Measurements from ENCODE around the gene ARFGEF2. TPM values are rescaled to one million over a fixed set of nuclear protein-coding genes. Genes with fewer than 3 reads are reported as not detected.

The ARFGEF2 gene
- total and polyA plus RNA-seq, 2 donors (not counting 3 experiments of a cell fraction or from before 2014, with no cell fraction given): 12.7 to 32.6 TPM

GRCh38 chr20:48986899-48987298, 65.4 kb downstream of the ARFGEF2 start:
- no peaks in the 10 kb centered on the region for H3K9me1 ChIP-seq (replicated peaks; ENCODE audit: control insufficient read depth, extremely low read depth, insufficient read depth, low read length)
- no peak overlapping the region for H2AFZ ChIP-seq (ENCODE audit: low read depth, low read length)
- dilution Hi-C loops (cut with MboI; ENCODE audit: extremely low pct_ligation_motif_present, low sequenced_read_pairs): no loop called here
- no peaks in the 10 kb centered on the region for H3K79me2 ChIP-seq (ENCODE audit: control insufficient read depth, insufficient read depth, low read length)
- peak; percentile 39 for DNase-seq (ENCODE audit: low read depth, low spot score)
- no peak for FAIRE-seq
- peaks cover 22% of the 10 kb centered on the region for H3K4me1 ChIP-seq (ENCODE audit: control insufficient read depth, extremely low read depth, insufficient read depth, low read length)
- no peak overlapping the region for H3K9ac ChIP-seq (replicated peaks; ENCODE audit: extremely low read depth, insufficient read depth, low read length)
- no peak overlapping the region for H3K27ac ChIP-seq (ENCODE audit: insufficient read depth, low read depth, low read length)
- BruUV-seq (replicated peaks): no TSS peak
- H3K9me3 ChIP-seq (replicated peaks; ENCODE audit: control insufficient read depth, insufficient read depth, low read length): no peaks in the 10 kb centered on the region
- CTCF ChIA-PET: interaction anchor here (1.1 to 4.0 kb wide), 5 partner anchors 14 to 329 kb away, joined by 3 to 25 read pairs (median 3); no protein-coding TSS in a partner anchor
- intact Hi-C loops (cut with micrococcal nuclease): no loop called here
- H3K27me3 ChIP-seq (ENCODE audit: control insufficient read depth in 2 of 2, insufficient read depth in 2 of 2, low read length in 2 of 2): no peaks in the 10 kb centered on the region
- TF ChIP-seq MAX (IDR thresholded peaks at IDR 0.05; ENCODE audit: insufficient read depth, insufficient read length) (no peak), GATA2 (IDR thresholded peaks at IDR 0.05; ENCODE audit: insufficient read depth, insufficient read length, low read depth, low read length) (no peak), CTCF (IDR thresholded peaks at IDR 0.05; ENCODE audit: extremely low read depth in 1 of 2, insufficient read depth in 1 of 2, low read depth in 1 of 2, low read length in 2 of 2) (peak; percentile 35 to 55), POLR2AphosphoS5 (IDR thresholded peaks at IDR 0.05; ENCODE audit: insufficient read depth, low read depth, low read length) (no peak)
- no peaks in the 10 kb centered on the region for H4K20me1 ChIP-seq (replicated peaks; ENCODE audit: control insufficient read depth, extremely low read depth, insufficient read depth, low read length)
- POLR2A ChIA-PET: no interaction called here
- no peak overlapping the region for H3K4me3 ChIP-seq (replicated peaks in 1 of 3; ENCODE audit: insufficient read depth in 1 of 3, low read depth in 1 of 3, low read length in 3 of 3)
- H3K4me2 ChIP-seq (ENCODE audit: insufficient read depth, low read length): no peak overlapping the region
- peaks cover 22 to 25% of the 10 kb centered on the region in 2 experiments for H3K36me3 ChIP-seq (ENCODE audit: control insufficient read depth in 2 of 2, extremely low read depth in 1 of 2, insufficient read depth in 2 of 2, low read length in 2 of 2)

- Histone ChIP-seq H3K9me3 (replicated peaks; ENCODE audit: control insufficient read depth, insufficient read depth, low read length) (no peaks in the 10 kb centered on the region), H3K9ac (replicated peaks; ENCODE audit: extremely low read depth, insufficient read depth, low read length) (no peak overlapping the region), H3K9me1 (replicated peaks; ENCODE audit: control insufficient read depth, extremely low read depth, insufficient read depth, low read length) (no peaks in the 10 kb centered on the region), H3K4me2 (ENCODE audit: insufficient read depth, low read length) (no peak overlapping the region), H3K4me3 (replicated peaks in 1 of 3; ENCODE audit: insufficient read depth in 1 of 3, low read depth in 1 of 3, low read length in 3 of 3) (no peak overlapping the region), H3K79me2 (ENCODE audit: control insufficient read depth, insufficient read depth, low read length) (no peaks in the 10 kb centered on the region), H3K4me1 (ENCODE audit: control insufficient read depth, extremely low read depth, insufficient read depth, low read length) (no peaks in the 10 kb centered on the region), H4K20me1 (replicated peaks; ENCODE audit: control insufficient read depth, extremely low read depth, insufficient read depth, low read length) (no peaks in the 10 kb centered on the region), H3K27ac (ENCODE audit: insufficient read depth, low read depth, low read length) (no peak overlapping the region), H2AFZ (ENCODE audit: low read depth, low read length) (no peak overlapping the region), H3K36me3 (ENCODE audit: control insufficient read depth in 2 of 2, extremely low read depth in 1 of 2, insufficient read depth in 2 of 2, low read length in 2 of 2) (peaks cover 40 to 42% of the 10 kb centered on the region in 2 experiments), H3K27me3 (ENCODE audit: control insufficient read depth in 2 of 2, insufficient read depth in 2 of 2, low read length in 2 of 2) (no peaks in the 10 kb centered on the region)
- CTCF ChIA-PET: interaction anchor here (0.6 kb wide), 1 partner anchor 342 kb away, joined by 3 read pairs; no protein-coding TSS in a partner anchor
- dilution Hi-C loops (cut with MboI; ENCODE audit: extremely low pct_ligation_motif_present, low sequenced_read_pairs): no loop called here
- FAIRE-seq (no peak), DNase-seq (ENCODE audit: low read depth, low spot score) (no peak)
- BruUV-seq (replicated peaks): no TSS peak
- POLR2A ChIA-PET: no interaction called here
- intact Hi-C loops (cut with micrococcal nuclease): no loop called here
- TF ChIP-seq MYC (IDR thresholded peaks at IDR 0.05; ENCODE audit: low read depth, low read length) (no peak), CTCF (IDR thresholded peaks at IDR 0.05; ENCODE audit: extremely low read depth in 1 of 2, insufficient read depth in 1 of 2, low read depth in 1 of 2, low read length in 2 of 2) (no peak), JUN (IDR thresholded peaks at IDR 0.05; ENCODE audit: borderline replicate concordance, insufficient read depth, insufficient read length, low read depth) (no peak), GATA2 (IDR thresholded peaks at IDR 0.05; ENCODE audit: insufficient read depth, insufficient read length, low read depth, low read length) (no peak), EZH2 (IDR thresholded peaks at IDR 0.05; ENCODE audit: borderline replicate concordance, low read depth, low read length, severe bottlenecking) (no peak), FOS (IDR thresholded peaks at IDR 0.05; ENCODE audit: borderline replicate concordance, insufficient read depth, low read length) (no peak), MAX (IDR thresholded peaks at IDR 0.05; ENCODE audit: insufficient read depth, insufficient read length) (no peak), POLR2A (IDR thresholded peaks at IDR 0.05; ENCODE audit: low read depth, low read length) (no peak), POLR2AphosphoS5 (IDR thresholded peaks at IDR 0.05; ENCODE audit: insufficient read depth, low read depth, low read length) (no peak)
Observed at GRCh38 chr20:48990467-48990866, 69.0 kb downstream of the ARFGEF2 start.
